Kidney glomerular epithelial cell (primary cell): ENCODE results near the gene TMEM135.
"Not testable (repeated sequence)": the region's sequence is repeated elsewhere in the genome, so short reads cannot be mapped to it uniquely, and the experiment has no call there.

ENCODE experiments used
- DNase-seq: peaks from one replicate; lab custom pipeline; 2025; lab: John Stamatoyannopoulos, UW

TMEM135 gene

DNA sequence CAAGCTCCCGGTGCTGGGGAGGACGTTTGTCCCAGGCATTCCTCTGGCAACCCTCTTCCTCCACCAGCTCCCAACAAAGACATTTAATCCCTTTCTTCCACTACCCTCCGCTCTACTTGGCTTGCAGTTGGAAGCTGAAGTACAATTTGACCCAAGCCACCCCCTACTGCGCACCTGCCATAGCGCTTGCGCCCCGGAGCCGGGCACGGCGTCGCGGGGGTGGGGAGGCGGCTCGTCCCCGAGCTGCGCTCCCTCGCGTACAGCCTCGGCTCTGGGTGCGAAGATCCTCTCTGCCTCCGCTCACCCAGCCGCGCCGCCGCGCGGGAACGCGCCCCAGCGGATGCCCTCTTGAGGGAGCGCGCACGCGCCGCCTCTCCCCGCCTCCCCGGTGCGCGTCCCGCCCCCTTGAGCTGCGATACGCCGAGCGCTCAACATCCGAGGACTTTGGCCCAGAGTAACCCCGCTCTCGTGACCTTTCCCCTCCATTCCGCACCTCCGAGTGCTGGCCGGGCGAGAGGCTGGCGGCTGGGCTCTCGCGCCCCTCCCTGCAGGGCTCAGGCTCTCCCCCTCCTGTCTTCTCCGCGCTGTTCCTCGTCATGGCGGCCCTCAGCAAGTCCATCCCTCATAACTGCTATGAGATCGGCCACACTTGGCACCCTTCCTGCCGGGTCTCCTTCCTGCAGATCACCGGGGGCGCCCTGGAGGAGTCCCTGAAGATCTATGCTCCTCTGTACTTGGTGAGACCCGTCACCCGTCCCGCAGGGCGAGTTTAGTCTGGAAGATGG, at the start of gene TMEM135:
Gene TMEM135 (plus strand): TSS at position 485 of the 785 bp plus-strand sequence. CDS start 112 bp downstream, at position 597.
- peak; percentile 82 for DNase-seq

DNA sequence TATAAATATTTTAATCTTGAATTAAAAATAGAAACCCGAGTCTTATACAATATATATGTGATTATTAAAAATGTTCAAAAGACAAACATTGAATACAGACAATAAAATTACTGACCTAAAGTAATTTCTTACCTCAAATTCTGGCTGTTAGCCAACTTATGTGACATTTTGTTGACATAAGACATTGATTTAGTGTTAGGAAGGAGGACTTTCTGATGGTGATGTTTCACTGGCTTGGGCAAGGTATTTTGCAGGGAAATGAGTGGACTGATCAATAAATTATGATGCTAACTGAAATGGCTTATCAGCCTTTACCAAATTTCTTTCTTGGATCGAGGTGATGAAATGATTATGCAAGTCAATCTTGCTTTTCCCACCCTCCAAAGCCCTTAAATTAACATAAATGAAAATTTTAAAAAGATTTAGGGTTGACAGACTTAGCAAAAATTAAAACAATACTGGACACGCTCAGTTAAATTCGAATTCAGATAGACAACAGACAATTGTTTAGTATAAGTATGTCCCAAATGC, 49.3 kb upstream of the TMEM135 start:
- DNase-seq = no peak

DNA sequence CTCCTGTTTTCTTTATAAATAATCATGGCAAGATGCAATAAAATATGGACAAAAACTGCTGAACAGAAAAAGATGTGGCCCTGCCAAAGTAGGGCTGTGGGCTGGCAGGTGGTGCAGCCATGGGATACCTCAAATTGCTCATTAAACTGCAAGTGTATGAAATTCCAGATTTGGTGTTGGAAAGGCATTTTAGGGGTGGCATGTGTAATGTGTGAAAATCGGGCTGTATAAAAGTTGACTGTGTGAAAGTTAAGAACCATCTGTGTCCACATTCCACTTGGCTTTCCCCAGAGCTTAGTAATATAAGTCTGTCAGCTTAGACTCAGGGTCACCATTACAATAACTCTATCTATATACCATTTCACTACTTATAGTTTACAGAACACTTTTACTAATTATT, 47.7 kb upstream of the TMEM135 start:
- no peak for DNase-seq

DNA sequence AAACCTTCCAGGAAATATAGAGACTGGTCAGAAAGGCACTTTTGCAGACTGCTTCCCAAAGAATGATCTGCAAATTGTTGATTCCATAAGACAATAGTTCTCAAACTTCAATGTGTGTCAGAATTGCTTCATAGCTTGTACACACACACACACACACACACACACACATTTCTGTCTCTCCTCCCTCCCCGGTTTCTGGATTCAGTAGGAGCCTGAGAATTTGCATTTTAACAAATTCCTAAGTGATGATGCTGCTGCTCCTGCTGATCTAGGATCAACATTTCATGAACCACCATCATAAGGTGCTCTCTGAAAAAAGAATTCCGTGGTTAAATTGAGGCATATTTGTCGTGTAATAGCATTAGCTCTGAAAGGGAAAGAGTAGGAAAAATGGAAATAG, 47.2 kb upstream of the TMEM135 start:
- peak; percentile 84 for DNase-seq

DNA sequence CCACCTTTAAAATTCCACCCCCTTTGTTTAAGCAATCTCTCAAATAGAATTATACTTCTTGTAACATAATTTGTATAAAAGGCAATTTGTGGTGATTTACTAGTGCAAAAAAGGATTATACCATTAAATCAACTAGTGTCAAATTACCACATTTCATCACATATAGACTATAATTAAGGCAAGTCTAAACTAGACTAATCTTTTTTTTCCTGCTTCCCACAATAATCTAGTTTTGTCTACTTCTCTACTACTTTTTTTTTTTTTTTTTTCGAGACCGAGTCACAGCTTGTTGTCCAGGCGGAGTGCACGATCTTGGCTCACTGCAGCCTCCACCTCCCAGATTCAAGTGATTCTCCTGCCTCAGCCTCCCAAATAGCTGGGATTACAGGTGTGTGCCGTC, 46.4 kb upstream of the TMEM135 start:
- DNase-seq = no peak

DNA sequence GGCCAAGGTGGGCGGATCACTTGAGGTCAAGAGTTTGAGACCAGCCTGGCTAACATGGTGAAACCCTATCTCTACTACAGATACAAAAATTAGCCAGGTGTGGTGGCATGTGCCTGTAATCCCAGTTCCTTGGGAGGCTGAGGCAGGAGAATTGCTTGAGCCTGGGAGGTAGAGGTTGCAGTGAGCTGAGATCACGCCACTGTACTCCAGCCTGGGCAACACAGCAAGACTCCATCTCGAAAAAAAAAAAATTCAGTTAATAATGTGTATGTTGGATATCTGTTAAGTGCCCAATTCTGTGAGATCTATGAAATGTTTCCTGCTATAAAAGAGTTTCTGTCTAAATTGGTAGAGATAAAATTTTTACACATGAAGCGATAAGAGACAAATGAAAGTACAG, 45.4 kb upstream of the TMEM135 start:
- DNase-seq = not testable (repeated sequence)

DNA sequence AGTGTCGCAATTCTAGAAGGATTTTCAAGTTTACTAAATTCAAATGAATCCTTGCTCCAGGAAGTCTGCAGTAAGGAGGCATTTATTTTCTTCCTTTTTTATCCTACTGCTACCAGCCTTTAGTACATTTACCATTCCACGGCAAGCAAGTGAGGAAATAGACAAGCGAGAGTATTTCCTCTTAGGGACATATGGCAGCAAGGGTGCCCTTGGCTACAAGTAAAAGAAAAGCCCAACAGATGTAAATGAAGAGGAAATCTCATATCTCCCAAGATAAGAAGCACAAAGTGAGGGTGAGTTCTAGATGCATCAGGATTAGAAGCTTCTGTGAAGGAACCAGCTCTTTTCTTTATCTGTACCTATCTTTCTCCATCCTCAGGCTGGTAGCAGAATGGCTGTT, 44.7 kb upstream of the TMEM135 start:
- DNase-seq = no peak

DNA sequence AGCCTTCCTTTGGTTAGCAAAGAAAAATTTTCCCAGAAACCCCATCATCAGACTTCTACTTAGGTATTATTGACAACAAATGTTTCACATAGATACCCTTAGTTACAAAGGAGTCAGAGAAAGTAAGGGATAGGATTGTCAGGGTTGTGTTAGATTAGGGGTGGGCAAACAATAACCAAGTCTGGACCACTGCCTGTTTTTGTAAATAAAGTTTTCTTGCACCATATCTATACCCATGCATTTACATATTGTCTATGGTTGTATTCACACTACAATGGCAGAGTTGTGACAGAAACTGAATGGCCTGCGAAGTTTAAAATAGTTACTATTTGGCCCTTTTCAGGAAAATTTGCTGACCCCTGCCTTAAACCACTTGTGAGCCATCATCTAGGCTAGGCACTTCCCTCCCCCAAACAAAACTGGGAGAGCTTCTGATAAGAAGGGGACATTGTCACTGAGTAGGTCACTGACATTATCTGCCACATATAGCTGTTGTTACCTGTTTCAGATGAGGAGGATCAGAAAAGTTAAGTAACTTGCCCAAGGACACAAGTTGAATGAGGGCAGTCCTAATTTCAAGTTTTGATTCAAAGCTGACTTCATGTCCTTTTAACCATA, 40.7 kb upstream of the TMEM135 start:
- DNase-seq = no peak

DNA sequence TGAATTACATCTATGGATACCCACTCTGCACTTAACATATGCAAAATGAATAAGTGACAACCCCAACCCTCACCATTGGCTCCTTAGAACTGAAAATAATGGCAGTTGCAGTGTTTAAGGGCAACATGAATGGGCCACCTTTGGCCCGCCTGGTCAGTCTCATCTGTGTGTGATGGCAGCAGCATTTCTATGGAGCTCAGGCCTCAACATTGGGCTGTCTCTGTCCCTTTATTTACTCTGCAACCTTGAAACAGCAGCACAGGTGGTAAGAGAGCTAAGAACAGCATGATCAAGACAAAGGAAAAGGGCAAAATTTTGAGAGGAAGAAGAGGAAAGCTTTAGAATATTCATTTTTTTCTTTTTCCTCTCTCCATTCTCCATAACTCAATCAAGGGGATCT, 38.3 kb upstream of the TMEM135 start:
- DNase-seq = no peak

DNA sequence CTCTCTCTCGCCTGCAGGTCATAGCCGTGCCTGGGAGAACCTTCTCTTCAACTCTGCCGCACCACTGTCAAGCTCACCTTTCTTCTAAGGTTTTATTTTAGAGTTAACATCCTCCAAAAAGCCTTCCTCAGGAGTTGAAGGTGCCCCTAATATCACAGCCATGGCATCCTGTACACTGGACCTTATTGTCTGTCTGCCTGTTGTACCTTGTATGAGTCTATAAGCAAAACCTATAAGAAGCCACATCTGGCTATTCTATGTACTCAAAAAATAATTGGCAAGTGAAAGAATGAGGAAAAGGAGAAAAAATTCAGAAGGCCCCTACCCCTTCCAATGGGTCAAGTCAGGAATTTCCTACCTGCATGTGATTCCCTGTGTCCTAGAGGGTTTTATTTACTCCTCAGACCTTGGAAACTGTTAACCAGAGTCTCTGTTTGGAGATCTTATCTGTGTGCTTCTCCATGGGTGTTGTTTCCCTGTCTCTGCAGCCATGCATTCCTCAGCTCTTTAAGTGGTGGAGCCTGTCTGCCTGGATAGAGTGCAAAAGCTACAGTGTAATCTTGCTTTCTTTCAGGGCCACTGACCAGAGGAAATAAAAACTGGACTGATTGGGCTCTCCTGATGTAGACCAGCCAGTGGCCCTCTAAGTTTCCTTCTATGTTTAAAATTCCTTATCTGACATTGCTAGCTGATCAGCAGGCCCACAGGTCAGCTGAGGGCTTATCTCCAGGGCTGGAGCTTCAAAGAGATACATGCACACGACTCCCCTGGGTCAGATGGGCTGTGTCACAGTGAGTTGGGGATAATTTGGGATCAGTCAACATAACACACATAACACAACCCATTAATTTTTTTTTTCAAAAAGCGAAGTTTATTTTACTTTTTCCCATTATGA, 37.6 kb upstream of the TMEM135 start:
- peak; percentile 11 for DNase-seq

DNA sequence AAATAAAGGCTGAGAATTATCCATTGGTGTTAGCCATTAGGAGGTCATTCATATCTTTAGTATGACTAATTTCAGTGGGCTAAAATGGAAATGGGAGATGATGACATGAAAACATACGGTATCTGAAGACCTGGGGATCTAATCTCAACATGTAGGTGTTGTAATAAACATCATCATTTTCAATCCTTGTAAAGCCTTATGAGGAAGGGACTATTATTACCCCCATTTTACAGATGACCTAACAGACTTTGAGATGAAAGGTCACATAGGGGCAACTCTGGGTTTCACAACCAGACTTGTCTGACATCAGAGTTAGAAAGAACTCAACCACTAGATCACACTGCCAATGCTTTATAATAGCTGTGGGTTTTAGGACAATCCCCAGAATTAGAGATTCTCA, 34.8 kb upstream of the TMEM135 start:
- no peak for DNase-seq

DNA sequence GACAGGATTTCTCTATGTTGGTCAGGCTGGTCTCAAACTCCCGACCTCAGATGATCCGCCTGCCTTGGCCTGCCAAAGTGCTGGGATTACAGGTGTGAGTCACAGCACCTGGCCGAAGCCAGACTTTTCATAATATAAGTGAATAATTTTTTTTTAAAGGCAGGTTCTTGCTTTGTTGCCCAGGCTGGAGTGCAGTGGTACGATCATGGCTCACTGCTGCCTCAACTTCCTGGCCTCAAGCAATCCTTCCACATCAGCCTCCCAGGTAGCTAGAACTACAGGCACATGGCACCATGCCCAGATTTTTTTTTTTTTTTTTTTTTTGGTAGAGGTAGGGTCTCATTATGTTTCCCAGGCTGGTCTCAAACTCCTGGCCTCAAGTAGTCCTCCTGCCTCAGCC, 33.5 kb upstream of the TMEM135 start:
- DNase-seq = not testable (repeated sequence)

DNA sequence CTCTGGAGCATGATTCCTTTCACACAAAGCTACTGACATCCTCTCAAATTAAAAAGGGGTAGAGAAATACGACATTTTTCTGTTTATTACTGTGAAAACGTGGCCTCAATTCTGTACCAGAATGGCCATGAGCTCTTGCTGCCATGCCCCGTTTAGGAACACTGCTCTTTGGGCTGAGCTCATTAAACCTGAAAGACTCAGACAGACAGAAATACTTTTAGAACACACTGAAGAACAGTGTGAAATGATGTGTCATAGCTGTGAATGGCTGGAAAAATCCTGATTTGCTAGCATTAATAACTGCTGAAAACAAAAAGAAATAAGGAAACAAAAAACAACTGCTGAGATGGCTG, 32.2 kb upstream of the TMEM135 start:
- DNase-seq = no peak

DNA sequence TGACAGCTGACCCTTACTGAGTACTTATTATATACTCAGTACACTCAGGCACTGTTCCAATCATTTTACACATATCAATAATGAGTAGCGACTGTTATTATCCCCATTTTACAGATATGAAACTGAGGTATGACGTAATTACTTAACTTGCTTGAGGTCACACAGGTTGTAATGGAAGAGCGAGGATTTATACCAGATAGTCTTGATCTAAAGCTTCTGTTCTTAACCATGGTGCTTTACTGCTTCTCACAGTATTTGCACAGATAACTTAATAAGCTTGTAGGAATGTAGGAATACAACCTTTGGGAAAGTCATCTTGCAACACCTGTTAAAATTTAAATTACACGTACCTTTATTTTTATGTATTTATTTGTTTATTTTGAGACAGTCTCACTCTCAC, 31.7 kb upstream of the TMEM135 start:
- no peak for DNase-seq

DNA sequence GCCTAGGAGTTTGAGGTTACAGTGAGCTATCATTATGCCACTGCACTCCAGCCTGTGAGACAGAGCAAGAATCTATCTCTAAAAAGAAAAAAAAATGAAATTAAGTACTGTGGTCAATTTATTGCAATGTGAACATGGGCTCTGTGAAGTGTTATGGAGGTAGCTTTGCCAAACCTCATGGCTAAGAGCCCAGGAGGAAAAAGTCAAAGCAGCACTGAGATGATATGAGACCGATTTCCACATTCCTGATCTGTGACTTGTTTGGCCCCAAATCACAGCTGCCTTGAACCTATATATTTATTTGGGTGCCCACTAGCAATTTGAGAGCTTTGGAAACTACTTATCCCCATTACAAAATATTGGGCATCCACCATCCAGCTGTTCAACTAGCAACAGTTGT, 29.8 kb upstream of the TMEM135 start:
- no peak for DNase-seq

DNA sequence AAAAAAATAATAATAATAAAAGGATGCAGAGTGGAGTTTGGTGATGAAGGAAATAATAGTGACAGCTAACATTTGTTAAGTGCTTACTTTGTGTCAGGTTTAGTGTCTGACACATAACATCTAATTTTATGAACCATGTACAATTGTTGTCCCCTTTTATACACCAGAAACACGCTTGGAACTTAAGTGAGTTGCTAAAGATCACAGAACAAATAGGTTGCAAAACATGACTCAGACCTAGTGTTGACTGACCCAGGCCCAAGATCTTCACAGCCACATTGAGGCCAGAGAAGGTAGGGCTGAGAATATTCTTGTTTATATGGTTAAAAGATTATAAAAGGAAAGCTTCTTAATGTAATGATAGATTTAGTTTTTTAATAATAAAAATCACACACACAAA, 25.6 kb upstream of the TMEM135 start:
- no peak for DNase-seq

DNA sequence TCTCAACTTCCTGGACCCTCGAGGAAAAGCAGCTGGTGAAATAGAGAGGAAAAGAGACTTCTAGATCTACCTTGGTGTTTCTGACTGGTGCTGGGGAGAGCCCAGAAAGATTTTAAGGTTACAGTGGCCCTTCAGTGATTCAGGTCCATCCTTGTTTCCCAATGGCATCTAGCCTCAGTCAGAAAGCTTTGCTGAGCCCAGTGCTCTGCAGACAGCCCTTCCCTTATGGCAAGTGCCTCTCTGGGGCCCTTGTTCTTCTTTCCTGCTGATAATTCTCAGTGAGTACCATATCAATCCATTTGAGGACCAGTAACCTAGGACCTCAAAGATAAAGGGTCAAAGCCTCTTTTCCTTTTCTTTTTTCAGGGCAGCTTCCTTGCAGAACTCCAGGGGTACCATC, 25.1 kb upstream of the TMEM135 start:
- no peak for DNase-seq

DNA sequence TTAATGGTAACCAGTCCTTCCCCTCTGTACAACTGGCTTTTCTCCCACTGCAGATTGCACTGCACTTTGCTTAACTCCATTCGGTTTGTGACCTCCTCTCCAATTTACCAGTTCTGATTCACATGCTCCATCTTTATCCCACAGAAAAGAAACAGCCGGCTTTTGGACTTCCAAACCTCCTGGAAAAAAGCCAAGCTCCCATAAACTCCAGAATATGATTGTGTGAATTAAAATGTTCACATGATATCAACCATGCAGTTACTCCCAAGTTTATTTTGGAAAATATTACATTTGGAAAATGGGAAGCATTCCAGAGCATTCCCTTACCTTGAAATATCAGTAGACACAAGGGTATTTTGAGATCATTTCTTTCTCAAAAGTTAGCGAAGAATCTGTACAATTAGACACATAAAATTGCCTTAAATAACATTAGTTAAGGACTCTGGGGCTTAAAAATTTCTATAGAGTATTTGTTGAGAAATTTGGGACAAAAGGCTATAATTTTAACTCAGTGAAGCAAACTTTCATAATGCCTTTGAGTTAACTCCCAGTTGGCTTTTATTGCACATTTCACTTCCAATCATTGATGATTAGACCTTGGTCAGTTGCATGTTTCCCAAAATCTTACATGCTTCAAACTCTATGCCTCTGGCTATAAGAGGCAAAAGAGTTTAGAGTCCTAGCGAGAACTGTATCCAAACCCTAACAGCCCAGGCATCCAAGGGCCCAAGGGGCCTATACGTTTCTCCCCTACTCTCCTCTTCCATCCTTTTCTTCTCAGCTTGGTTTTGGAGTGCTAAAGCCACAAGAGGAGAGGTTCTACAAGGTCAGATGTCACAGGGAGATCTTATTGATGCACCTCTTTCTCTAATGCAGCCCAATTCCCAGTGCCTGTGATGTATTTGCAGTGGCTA, 23.6 kb upstream of the TMEM135 start:
- DNase-seq = no peak

DNA sequence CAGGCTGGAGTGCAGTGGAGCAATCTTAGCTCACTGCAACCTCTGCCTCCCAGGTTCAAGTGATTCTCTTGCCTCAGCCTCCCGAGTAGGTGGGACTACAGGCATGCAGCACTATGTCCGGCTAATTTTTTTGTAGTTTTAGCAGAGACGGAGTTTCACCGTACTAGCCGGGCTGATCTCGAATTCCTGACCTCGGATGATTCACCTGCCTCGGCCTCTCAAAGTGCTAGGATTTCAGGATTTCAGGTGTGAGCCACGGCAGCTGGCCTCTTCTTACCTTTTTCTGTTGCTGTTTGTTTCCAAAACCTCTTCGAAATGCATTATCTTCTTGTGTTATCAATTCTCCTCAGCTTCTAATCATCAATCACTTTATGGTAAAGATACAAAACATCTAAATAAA, 22.1 kb upstream of the TMEM135 start:
- no peak for DNase-seq

DNA sequence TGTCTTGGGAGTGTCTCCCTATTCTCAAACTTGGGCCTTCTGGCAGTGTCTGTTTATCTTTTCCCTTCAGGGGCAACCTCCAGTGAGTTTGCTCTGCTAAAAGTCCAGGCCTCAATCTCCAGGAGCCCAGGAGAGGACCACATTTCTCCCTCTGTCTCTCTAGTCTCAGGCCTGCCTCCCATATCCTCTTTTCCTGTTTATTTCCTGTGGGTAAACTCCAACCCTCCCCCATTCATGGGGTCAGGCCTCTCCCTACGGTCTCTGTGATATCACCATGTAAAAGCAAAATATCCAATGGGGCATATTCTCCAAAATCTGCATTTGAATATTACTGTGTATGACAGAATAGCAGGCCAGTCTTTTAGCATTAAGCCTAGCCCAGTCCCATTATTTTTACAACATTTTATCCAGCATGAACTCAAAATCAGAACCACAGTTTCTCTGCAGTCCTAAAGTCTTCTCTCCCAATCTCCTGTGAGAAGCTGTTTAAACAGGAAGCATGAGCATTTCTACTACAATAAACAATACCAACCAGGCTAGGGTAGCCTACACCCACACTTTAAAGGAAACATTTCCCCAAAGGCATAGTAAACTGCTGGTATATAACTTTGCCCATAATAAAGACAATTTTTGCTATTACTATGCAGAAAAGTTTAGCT, 18.0 kb upstream of the TMEM135 start:
- DNase-seq = no peak

DNA sequence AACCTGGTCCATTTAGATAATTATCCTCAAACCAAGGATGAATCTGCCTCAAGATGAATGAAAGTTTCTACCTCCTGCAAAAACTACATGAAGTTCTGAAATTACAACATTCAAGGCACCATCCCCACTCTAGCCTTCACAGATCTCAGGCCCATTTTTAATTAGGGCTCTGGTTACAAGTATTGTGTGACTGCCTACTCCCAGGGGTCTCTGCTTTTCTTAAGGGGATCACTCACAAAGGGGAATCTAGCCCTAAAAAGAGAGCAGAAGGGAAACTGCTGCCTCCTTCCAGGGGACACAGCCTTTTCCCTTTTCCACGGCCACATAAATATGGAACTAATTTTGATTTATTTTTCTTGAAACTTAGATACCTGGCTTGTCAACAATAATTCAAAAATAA, 17.4 kb upstream of the TMEM135 start:
- no peak for DNase-seq
